ENCODE data around the gene TCTN1. TPM values are rescaled to one million over a fixed set of nuclear protein-coding genes. Genes with fewer than 3 reads are reported as not detected.

TCTN1 gene
- total and polyA plus RNA-seq, 9 of the 15 experiments (the other 6 are each of a cell fraction or from before 2014, with no cell fraction given) = 0.32 to 12.5 (median 4.0) TPM

- TF ChIP-seq HNRNPL (IDR thresholded peaks at IDR 0.05; ENCODE audit: low read depth, low read length) (no peak), MEIS2 (IDR thresholded peaks at IDR 0.05; ENCODE audit: partially characterized antibody) (peak; percentile 79), KDM5B (IDR thresholded peaks at IDR 0.05; ENCODE audit: insufficient replicate concordance, low read depth, low read length) (no peak), CBFB (CRISPR knock-in tag; IDR thresholded peaks at IDR 0.05) (no peak), SMAD4 (CRISPR knock-in tag; conservative IDR thresholded peaks at IDR 0.05) (0 out of 2 replicates have a peak, but pooled peaks have one; percentile 39), TBL1XR1 (IDR thresholded peaks at IDR 0.05; ENCODE audit: low read length in 2 of 2) (peak in 1 of 2 experiments; percentile 44; a peak in 2 of 4 replicates), SMARCA5 (IDR thresholded peaks at IDR 0.05) (no peak), CXXC5 (CRISPR knock-in tag; IDR thresholded peaks at IDR 0.05) (no peak), C11orf30 (IDR thresholded peaks at IDR 0.05; ENCODE audit: low read depth) (peak; percentile 88), CBFA2T3 (IDR thresholded peaks at IDR 0.05) (peak; percentile 26; the same call in 1 of the 2 replicates), CREB1 (IDR thresholded peaks at IDR 0.05) (no peak), CREB1 (CRISPR knock-in tag; IDR thresholded peaks at IDR 0.05) (no peak), HDAC3 (IDR thresholded peaks at IDR 0.05; ENCODE audit: borderline replicate concordance, partially characterized antibody) (peak; percentile 40), NCOR1 (IDR thresholded peaks at IDR 0.05) (peak; percentile 61), MYC (IDR thresholded peaks at IDR 0.05; ENCODE audit: low read depth, low read length) (peak; percentile 4; the same call in 1 of the 2 replicates), MYC (CRISPR knock-in tag; IDR thresholded peaks at IDR 0.05; ENCODE audit: borderline replicate concordance, low read depth) (no peak), CEBPB (tag; IDR thresholded peaks at IDR 0.05) (peak; percentile 86), PHF21A (IDR thresholded peaks at IDR 0.05; ENCODE audit: borderline replicate concordance, low read depth) (no peak), MEF2A (IDR thresholded peaks at IDR 0.05; ENCODE audit: control insufficient read depth, low read depth, low read length) (peak; percentile 95), ARID1B (IDR thresholded peaks at IDR 0.05) (peak; percentile 69), ZNF699 (CRISPR knock-in tag; IDR thresholded peaks at IDR 0.05; ENCODE audit: insufficient replicate concordance) (no peak), PBX2 (CRISPR knock-in tag; IDR thresholded peaks at IDR 0.05; ENCODE audit: low read depth) (no peak), PBX2 (tag; conservative IDR thresholded peaks at IDR 0.05; ENCODE audit: low read depth) (peak; percentile 55), SMARCE1 (IDR thresholded peaks at IDR 0.05) (peak; percentile 59; the same call in 1 of the 2 replicates), SRF (CRISPR knock-in tag; IDR thresholded peaks at IDR 0.05) (peak; percentile 30 to 89; a peak in 2 of 4 replicates), TFE3 (CRISPR knock-in tag; IDR thresholded peaks at IDR 0.05) (no peak), FOXA1 (IDR thresholded peaks at IDR 0.05; ENCODE audit: borderline replicate concordance) (no peak)
Measured at GRCh38 chr12:110639336-110640141, 25.6 kb downstream of the TCTN1 start (continued).
